HepG2 (cell line): ENCODE results near the gene CEP68. TPM values are rescaled to one million over a fixed set of nuclear protein-coding genes. Genes with fewer than 3 reads are reported as not detected.
A peak's percentile ranks its signal among the peaks of the same experiment; 100 is the strongest.
"Not testable (repeated sequence)": the region's sequence is repeated elsewhere in the genome, so short reads cannot be mapped to it uniquely, and the experiment has no call there.

ENCODE experiments used
- ATAC-seq: fragments of 200-7000 bp; cut with Tn5 transposase; 3 replicates; pipeline ENCODE4 v1.9.1; 2020; ENCODE audit warnings: mild to moderate bottlenecking, moderate library complexity
- BruUV-seq: library from RNA; stranded (reverse); fragments of 400-500 nt; replicated peaks from 2 replicates; lab custom pipeline; 2021; lab: Mats Ljungman, UMichigan
- CTCF ChIA-PET: fragments of 300-600 bp; formaldehyde crosslinking; extraction: SDS; loops from one replicate; lab custom pipeline; 2021; ENCODE audit warnings: low total read pairs, inconsistent platforms, low intra/inter-chr PET ratio; lab: Yijun Ruan, JAX
- POLR2A ChIA-PET: fragments of 350-600 bp; sonication (Branson Sonifier 250); formaldehyde crosslinking; loops from one replicate; lab custom pipeline; 2020; ENCODE audit warnings: antibody characterized with exemption, inconsistent platforms; lab: Yijun Ruan, JAX
- DNase-seq: peaks from one replicate; pipeline ENCODE4 v3.0.0-alpha.2; 2015; ENCODE audit warnings: low spot score
- FAIRE-seq: peaks from 3 replicates; lab custom pipeline; 2011; peaks lifted over from hg19 to GRCh38; lab: Jason Lieb, UNC
- H2AFZ ChIP-seq: one replicate; pipeline ENCODE4 v1.6.1; 2011; ENCODE audit warnings: low read length, inconsistent platforms
- H3K27ac ChIP-seq: fragments of 300-600 bp; 3 replicates; pipeline ENCODE4 v1.8.0; 2011; ENCODE audit warnings: mixed run types, mild to moderate bottlenecking, mixed read lengths, low read length, inconsistent platforms; ENCODE audit not compliant: insufficient read depth; ENCODE audit errors: extremely low read length
- H3K27me3 ChIP-seq, 2 experiments: fragments of 200-600 bp in 1 of 2; 2 replicates in 1 of 2; 3 replicates in 1 of 2; pipeline versions ENCODE4 v1.6.0 to v1.8.0; 2011; ENCODE audit warnings: low read length in 2 of 2, mild to moderate bottlenecking in 2 of 2, moderate library complexity in 2 of 2, inconsistent platforms in 1 of 2; ENCODE audit not compliant: insufficient read depth in 2 of 2, control insufficient read depth in 1 of 2
- H3K36me3 ChIP-seq, 2 experiments: fragments of 200-600 bp in 1 of 2; replicated peaks in 1 of 2; 2 replicates in 1 of 2; 3 replicates in 1 of 2; pipeline versions ENCODE4 v1.5.1 to v1.8.0; 2011; ENCODE audit warnings: low read length in 2 of 2, inconsistent platforms in 1 of 2; ENCODE audit not compliant: insufficient read depth in 2 of 2, control insufficient read depth in 1 of 2
- H3K4me1 ChIP-seq: 2 replicates; pipeline ENCODE4 v1.5.1; 2012; ENCODE audit warnings: low read length, inconsistent platforms; ENCODE audit not compliant: insufficient read depth
- H3K4me2 ChIP-seq: 2 replicates; pipeline ENCODE4 v1.6.0; 2011; ENCODE audit warnings: low read depth, low read length, inconsistent platforms
- H3K4me3 ChIP-seq, 3 experiments: fragments of 200-600 bp in 1 of 3; sonication (generic), shearing (Covaris generic) in 1 of 3; replicated peaks in 1 of 3; 2 replicates each; pipeline ENCODE4 v1.5.1; 2011 to 2016; ENCODE audit warnings: low read length in 3 of 3, inconsistent platforms in 2 of 3, low read depth in 2 of 3, mild to moderate bottlenecking in 2 of 3, control low read depth in 1 of 3, mixed read lengths in 1 of 3; ENCODE audit not compliant: insufficient read depth in 1 of 3
- H3K79me2 ChIP-seq: one replicate; pipeline ENCODE4 v1.6.1; 2011; ENCODE audit warnings: low read length, inconsistent platforms; ENCODE audit not compliant: insufficient read depth
- H3K9ac ChIP-seq: 2 replicates; pipeline ENCODE4 v1.6.0; 2011; ENCODE audit warnings: mild to moderate bottlenecking, low read depth, low read length, inconsistent platforms; ENCODE audit not compliant: insufficient read depth
- H3K9me3 ChIP-seq: 2 replicates; pipeline ENCODE4 v1.5.1; 2012; ENCODE audit warnings: mild to moderate bottlenecking, low read length
- H4K20me1 ChIP-seq: 2 replicates; pipeline ENCODE4 v1.6.0; 2011; ENCODE audit warnings: inconsistent platforms, mild to moderate bottlenecking, low read length, moderate library complexity; ENCODE audit not compliant: insufficient read depth
- AKNA ChIP-seq: sonication (generic); formaldehyde crosslinking; IDR thresholded peaks from 2 replicates; pipeline ENCODE4 v1.4.0; 2020; ENCODE audit warnings: missing genetic modification reagents, borderline replicate concordance
- KAT8 ChIP-seq: IDR thresholded peaks from 2 replicates; pipeline ENCODE4 v1.6.1; 2016; ENCODE audit warnings: missing genetic modification reagents, missing compliant biosample characterization
- KLF12 ChIP-seq: sonication (generic); formaldehyde crosslinking; IDR thresholded peaks from 2 replicates; pipeline ENCODE4 v1.4.0; 2020; ENCODE audit warnings: missing genetic modification reagents, borderline replicate concordance
- RARA ChIP-seq: IDR thresholded peaks from 2 replicates; pipeline ENCODE4 v1.6.1; 2016; ENCODE audit warnings: missing genetic modification reagents, missing compliant biosample characterization
- WIZ ChIP-seq: sonication (generic); formaldehyde crosslinking; IDR thresholded peaks from 2 replicates; pipeline ENCODE4 v1.5.1; 2020; ENCODE audit warnings: mild to moderate bottlenecking, missing genetic modification reagents
- ZNF274 ChIP-seq: sonication (generic); formaldehyde crosslinking; IDR thresholded peaks from 2 replicates; pipeline ENCODE4 v1.5.1; 2020; ENCODE audit warnings: mild to moderate bottlenecking, missing genetic modification reagents
- ZNF816 ChIP-seq: sonication (generic); formaldehyde crosslinking; IDR thresholded peaks from 2 replicates; pipeline ENCODE4 v1.8.0; 2022; ENCODE audit warnings: missing genetic modification reagents, mild to moderate bottlenecking, borderline replicate concordance
- ZNF879 ChIP-seq: sonication (generic); formaldehyde crosslinking; IDR thresholded peaks from 2 replicates; pipeline ENCODE4 v1.8.1; 2023; ENCODE audit warnings: missing genetic modification reagents
- WGBS: methylation state at CpG from one replicate; pipeline ENCODE4 v1.1.6; 2017; ENCODE audit warnings: low lambda C conversion rate; 5-methylcytosine and 5-hydroxymethylcytosine counted together
- in situ Hi-C: cut with HindIII; loops from 2 replicates; pipeline ENCODE4 v1.10.0; 2017; ENCODE audit warnings: low pct_unique_long_range_greater_than_20kb; ENCODE audit not compliant: extremely low pct_ligation_motif_present
- intact Hi-C: fragments of 100-400 bp; cut with micrococcal nuclease; formaldehyde crosslinking; loops from one replicate; pipeline ENCODE4 v1.10.0; 2022; ENCODE audit not compliant: unreplicated experiment
- polyA plus RNA-seq, 8 experiments: library from polyadenylated mRNA; depleted of rRNA in 3 of 8; stranded (reverse) in 7 of 8; unstranded in 1 of 8; fragments of >200 nt; fragmentation: Illumina TruSeq in 4 of 8; extraction: Trizol in 4 of 8; gene quantifications; 2 replicates each; pipeline versions ENCODE4 v1.2.1 to v1.2.3, GENCODE V29; 2011 to 2016; ENCODE audit warnings: low read depth in 4 of 8, missing spikeins in 1 of 8, mixed read lengths in 1 of 8; ENCODE audit not compliant: insufficient read depth in 1 of 8
- total RNA-seq, 5 experiments: library from RNA; depleted of rRNA; stranded (reverse); fragments of >200 nt; fragmentation: Illumina TruSeq; extraction: Trizol; gene quantifications; 2 replicates each; pipeline ENCODE4 v1.2.3, GENCODE V29; 2016; ENCODE audit warnings: low read depth in 1 of 5
- TF ChIP-seq, protein P1 (sequence below): IDR thresholded peaks from 2 replicates; pipeline ENCODE4 v1.6.1; 2016; ENCODE audit warnings: missing compliant biosample characterization, missing genetic modification reagents, borderline replicate concordance

The CEP68 gene
- total and polyA plus RNA-seq, 2 of the 13 experiments (the other 11 are each of a cell fraction or from before 2014, with no cell fraction given) = 5.7 to 9.3 TPM

DNA sequence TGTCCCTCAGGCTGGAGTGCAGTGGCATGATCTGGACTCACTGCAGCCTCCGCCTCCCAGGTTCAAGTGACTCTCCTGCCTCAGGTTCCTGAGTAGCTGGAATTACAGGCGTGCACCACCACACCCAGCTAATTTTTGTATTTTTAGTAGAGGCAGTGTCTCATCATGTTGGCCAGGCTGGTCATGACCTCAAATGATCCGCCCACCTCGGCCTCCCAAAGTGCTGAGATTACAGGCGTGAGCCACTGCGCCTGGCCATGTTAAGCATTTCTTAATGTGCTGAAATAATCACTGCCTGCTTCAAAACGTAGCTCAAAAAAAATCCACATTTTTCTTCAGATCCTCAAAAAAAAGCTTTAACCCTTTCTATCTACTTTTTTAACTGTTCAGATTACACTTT, 69.2 kb downstream of the CEP68 start:
- intact Hi-C loops, H3K27ac ChIP-seq, in situ Hi-C loops, ATAC-seq, DNase-seq, BruUV-seq, H3K9ac ChIP-seq, H3K9me3 ChIP-seq, H2AFZ ChIP-seq, H3K27me3 ChIP-seq, CTCF ChIA-PET, POLR2A ChIA-PET, H3K4me3 ChIP-seq, FAIRE-seq: not testable (repeated sequence)
- peaks cover 94% of the 10 kb centered on the region for H3K79me2 ChIP-seq
- peaks cover 0 to 14% of the 10 kb centered on the region in 2 experiments; a peak in 3 of 5 replicates for H3K36me3 ChIP-seq
- peaks cover 90% of the 10 kb centered on the region for H4K20me1 ChIP-seq
- WGBS = 90% methylated on average over 7 of the region's 7 CpGs
- peak overlapping the region; percentile 98 for H3K4me2 ChIP-seq
- H3K4me1 ChIP-seq = peaks cover 49% of the 10 kb centered on the region

DNA sequence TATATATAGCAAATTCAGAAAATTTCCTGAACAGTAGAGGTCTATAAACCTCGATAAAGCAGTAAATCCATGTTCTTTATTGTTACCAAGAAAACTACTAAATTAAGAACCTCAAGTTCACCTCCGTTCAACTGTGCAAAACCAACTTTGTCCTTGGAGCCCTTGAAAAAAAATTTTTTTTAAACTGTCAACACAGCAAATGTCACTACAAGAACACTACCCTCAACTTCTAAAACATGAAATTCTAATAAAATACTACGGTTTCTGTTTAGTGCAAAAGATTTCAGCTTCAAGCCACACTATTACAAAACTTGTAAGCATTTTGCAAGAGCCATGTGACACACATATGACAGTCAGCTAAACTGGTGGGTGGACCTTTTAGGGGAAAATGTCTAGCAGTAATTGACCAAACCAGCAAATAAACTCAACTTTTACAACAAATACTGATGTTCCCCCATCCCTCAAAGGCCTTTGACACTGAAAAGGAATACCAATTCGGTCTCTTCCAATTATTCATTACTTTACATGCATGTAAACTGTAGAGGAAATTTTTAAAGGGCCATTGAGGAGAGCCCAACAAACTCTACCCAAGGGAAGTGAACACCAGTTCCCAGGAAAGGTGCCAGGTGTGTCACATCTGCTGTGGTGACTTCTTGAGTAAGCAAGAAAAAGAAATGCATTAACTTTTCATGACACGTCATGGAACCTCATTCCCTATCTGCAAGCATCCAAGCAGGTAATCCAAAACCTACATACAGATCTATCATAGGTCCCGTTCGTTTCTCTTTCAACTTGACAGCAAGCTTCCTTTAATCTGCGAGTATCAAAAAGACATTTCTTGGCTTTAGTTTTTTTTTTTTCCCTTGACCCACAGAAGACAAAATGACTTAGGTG, 72.3 kb downstream of the CEP68 start:
- H2AFZ ChIP-seq = no peak overlapping the region
- BruUV-seq = TSS peak; percentile 66
- ChIA-PET POLR2A (interaction anchor here (0.7 to 3.1 kb wide), 9 partner anchors 18 to 1408 kb away, joined by 3 to 62 read pairs (median 8); partner anchors contain the start of genes ACTR2, CEP68 and SERTAD2), CTCF (no interaction called here)
- in situ Hi-C loops (no loop called here), intact Hi-C loops (loop anchor here (1.0 to 2.0 kb wide), 2 partner anchors 16 to 307 kb away; no protein-coding TSS in a partner anchor)
- peaks cover 59% of the 10 kb centered on the region for H4K20me1 ChIP-seq
- peak overlapping the region; percentile 98 for H3K4me2 ChIP-seq
- peaks cover 0 to 4% of the 10 kb centered on the region in 2 experiments; a peak in 1 of 5 replicates for H3K27me3 ChIP-seq
- H3K27ac ChIP-seq = peak overlapping the region; percentile 95
- WGBS = 3% methylated on average over 8 of the region's 8 CpGs
- peaks cover 0 to 6% of the 10 kb centered on the region in 2 experiments; a peak in 2 of 5 replicates for H3K36me3 ChIP-seq
- H3K9me3 ChIP-seq = no peaks in the 10 kb centered on the region
- DNase-seq (no peak), ATAC-seq (no peak), FAIRE-seq (peak; percentile 55)
- H3K4me3 ChIP-seq = peak overlapping the region; percentile 89 to 98 (median 97)
- H3K79me2 ChIP-seq = peaks cover 64% of the 10 kb centered on the region
- peak overlapping the region; percentile 100 for H3K9ac ChIP-seq
- H3K4me1 ChIP-seq = peaks cover 77% of the 10 kb centered on the region
- TF ChIP-seq ZNF879 (CRISPR knock-in tag) (0 out of 2 replicates have a peak, but pooled peaks have one; percentile 15), KLF12 (CRISPR knock-in tag) (no peak), KAT8 (CRISPR knock-in tag) (0 out of 2 replicates have a peak, but pooled peaks have one; percentile 7), WIZ (CRISPR knock-in tag) (0 out of 2 replicates have a peak, but pooled peaks have one; percentile 13), RARA (no peak), AKNA (CRISPR knock-in tag) (0 out of 2 replicates have a peak, but pooled peaks have one; percentile 12), ZNF274 (CRISPR knock-in tag) (no peak), ZNF816 (CRISPR knock-in tag) (no peak)
- TF ChIP-seq, protein P1, sequence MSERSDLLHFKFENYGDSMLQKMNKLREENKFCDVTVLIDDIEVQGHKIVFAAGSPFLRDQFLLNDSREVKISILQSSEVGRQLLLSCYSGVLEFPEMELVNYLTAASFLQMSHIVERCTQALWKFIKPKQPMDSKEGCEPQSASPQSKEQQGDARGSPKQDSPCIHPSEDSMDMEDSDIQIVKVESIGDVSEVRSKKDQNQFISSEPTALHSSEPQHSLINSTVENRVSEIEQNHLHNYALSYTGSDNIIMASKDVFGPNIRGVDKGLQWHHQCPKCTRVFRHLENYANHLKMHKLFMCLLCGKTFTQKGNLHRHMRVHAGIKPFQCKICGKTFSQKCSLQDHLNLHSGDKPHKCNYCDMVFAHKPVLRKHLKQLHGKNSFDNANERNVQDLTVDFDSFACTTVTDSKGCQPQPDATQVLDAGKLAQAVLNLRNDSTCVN (CRISPR knock-in tag) = no peak
